Jurkat, Clone E6-1 (cell line): ENCODE results near the gene FBXW7.

Experiments
- DNase-seq: peaks from one replicate; pipeline ENCODE4 v3.0.0-alpha.2; 2011; ENCODE audit warnings: low read depth, low spot score
- H3K4me3 ChIP-seq: 2 replicates; pipeline ENCODE4 v1.5.1; 2011; ENCODE audit warnings: mild to moderate bottlenecking, low read length, control low read depth, moderate library complexity

The FBXW7 gene

GRCh38 chr4:152522245-152522644 lies 13.6 kb downstream of the FBXW7 start:
- DNase-seq = no peak
- H3K4me3 ChIP-seq = no peak overlapping the region

GRCh38 chr4:152516156-152516555 lies 19.7 kb downstream of the FBXW7 start:
- no peak overlapping the region for H3K4me3 ChIP-seq
- no peak for DNase-seq

- H3K4me3 ChIP-seq = no peak overlapping the region
- no peak for DNase-seq
Measured at GRCh38 chr4:152515678-152516077, 20.2 kb downstream of the FBXW7 start.

- no peak for DNase-seq
- no peak overlapping the region for H3K4me3 ChIP-seq
Measured at GRCh38 chr4:152514356-152514755, 21.5 kb downstream of the FBXW7 start.

- H3K4me3 ChIP-seq = no peak overlapping the region
- no peak for DNase-seq
Measured at GRCh38 chr4:152513078-152513477, 22.8 kb downstream of the FBXW7 start.

- no peak overlapping the region for H3K4me3 ChIP-seq
- no peak for DNase-seq
Measured at GRCh38 chr4:152512483-152512882, 23.4 kb downstream of the FBXW7 start.

- DNase-seq = no peak
- no peak overlapping the region for H3K4me3 ChIP-seq
Measured at GRCh38 chr4:152510349-152511147, 25.3 kb downstream of the FBXW7 start.

GRCh38 chr4:152509595-152510225 lies 26.2 kb downstream of the FBXW7 start:
- H3K4me3 ChIP-seq = no peak overlapping the region
- no peak for DNase-seq

- no peak for DNase-seq
- H3K4me3 ChIP-seq = no peak overlapping the region
Measured at GRCh38 chr4:152508818-152509217, 27.1 kb downstream of the FBXW7 start.

GRCh38 chr4:152508386-152508785 lies 27.5 kb downstream of the FBXW7 start:
- DNase-seq = no peak

GRCh38 chr4:152503653-152504290 lies 32.1 kb downstream of the FBXW7 start:
- DNase-seq = no peak
- H3K4me3 ChIP-seq = no peak overlapping the region

More at GRCh38 chr4:152508386-152508785, 27.5 kb downstream of the FBXW7 start:
- H3K4me3 ChIP-seq = no peak overlapping the region

GRCh38 chr4:152501846-152502536 lies 33.9 kb downstream of the FBXW7 start:
- no peak for DNase-seq

GRCh38 chr4:152500800-152501434 lies 35.0 kb downstream of the FBXW7 start:
- DNase-seq = peak; percentile 91
- H3K4me3 ChIP-seq = no peak overlapping the region

More at GRCh38 chr4:152501846-152502536, 33.9 kb downstream of the FBXW7 start:
- H3K4me3 ChIP-seq = no peak overlapping the region

GRCh38 chr4:152500275-152500674 lies 35.6 kb downstream of the FBXW7 start:
- no peak overlapping the region for H3K4me3 ChIP-seq
- DNase-seq = no peak

GRCh38 chr4:152499344-152499743 lies 36.5 kb downstream of the FBXW7 start:
- DNase-seq = no peak
- H3K4me3 ChIP-seq = no peak overlapping the region

GRCh38 chr4:152494020-152494419 lies 41.9 kb downstream of the FBXW7 start:
- DNase-seq = no peak
- no peak overlapping the region for H3K4me3 ChIP-seq

- DNase-seq = no peak
- H3K4me3 ChIP-seq = no peak overlapping the region
Measured at GRCh38 chr4:152488246-152488645, 47.6 kb downstream of the FBXW7 start.

GRCh38 chr4:152486429-152487389 lies 49.2 kb downstream of the FBXW7 start:
- no peak for DNase-seq
- H3K4me3 ChIP-seq = no peak overlapping the region
